HEK293 (cell line): ENCODE measurements around the gene FES.
A peak's percentile ranks its signal among the peaks of the same experiment; 100 is the strongest.

Experiments used
- CTCF ChIA-PET: fragments of 350-600 bp; formaldehyde crosslinking; extraction: SDS; loops from one replicate; lab custom pipeline; 2021; ENCODE audit warnings: antibody characterized with exemption; lab: Yijun Ruan, JAX
- POLR2A ChIA-PET: fragments of 300-600 bp; formaldehyde crosslinking; extraction: SDS; loops from one replicate; lab custom pipeline; 2020; ENCODE audit warnings: antibody characterized with exemption, inconsistent platforms; lab: Yijun Ruan, JAX
- H3K27ac ChIP-seq: fragments of 200-500 bp; sonication (Bioruptor generic); 2 replicates; pipeline ENCODE4 v1.5.1; 2014; ENCODE audit warnings: low read depth, low read length, control low read depth, inconsistent platforms; ENCODE audit errors: extremely low read depth
- H3K36me3 ChIP-seq, 2 experiments: fragments of 200-500 bp in 1 of 2; sonication (Bioruptor generic) in 1 of 2; 1 replicate in 1 of 2; 2 replicates in 1 of 2; pipeline ENCODE4 v1.5.1; 2014 to 2017; ENCODE audit warnings: inconsistent platforms in 2 of 2, low read length in 2 of 2; ENCODE audit not compliant: control insufficient read depth in 2 of 2, insufficient read depth in 1 of 2
- H3K4me1 ChIP-seq: fragments of 200-500 bp; sonication (Bioruptor generic); 2 replicates; pipeline ENCODE4 v1.5.1; 2014; ENCODE audit warnings: mild to moderate bottlenecking, low read length, inconsistent platforms; ENCODE audit not compliant: control insufficient read depth, insufficient read depth
- H3K4me3 ChIP-seq: 2 replicates; pipeline ENCODE4 v1.5.1; 2011; ENCODE audit warnings: low read depth, mild to moderate bottlenecking, control low read depth, low read length, moderate library complexity
- H3K9me3 ChIP-seq: fragments of 200-500 bp; sonication (Bioruptor generic); 2 replicates; pipeline ENCODE4 v1.5.1; 2014; ENCODE audit warnings: low read depth, low read length, inconsistent platforms; ENCODE audit not compliant: control insufficient read depth, insufficient read depth
- KLF9 ChIP-seq: fragments of 450-650 bp; formaldehyde crosslinking; IDR thresholded peaks from 2 replicates; pipeline ENCODE4 v1.5.1; 2016; ENCODE audit warnings: missing biosample characterization, missing genetic modification characterization, low read depth
- PRDM1 ChIP-seq: fragments of 450-650 bp; formaldehyde crosslinking; IDR thresholded peaks from 2 replicates; pipeline ENCODE4; 2016; ENCODE audit warnings: missing biosample characterization, missing genetic modification characterization
- RBAK ChIP-seq: fragments of 450-650 bp; formaldehyde crosslinking; IDR thresholded peaks from 2 replicates; pipeline ENCODE4 v1.5.1; 2016; ENCODE audit warnings: missing biosample characterization, missing genetic modification characterization
- ZFP41 ChIP-seq: fragments of 450-650 bp; formaldehyde crosslinking; IDR thresholded peaks from 2 replicates; pipeline ENCODE4 v1.5.1; 2016; ENCODE audit warnings: missing biosample characterization, missing genetic modification characterization, borderline replicate concordance
- ZFP69B ChIP-seq: fragments of 450-650 bp; formaldehyde crosslinking; IDR thresholded peaks from 2 replicates; pipeline ENCODE4 v1.5.1; 2016; ENCODE audit warnings: missing biosample characterization, missing genetic modification characterization
- ZIC2 ChIP-seq: fragments of 450-650 bp; formaldehyde crosslinking; IDR thresholded peaks from 2 replicates; pipeline ENCODE4 v1.5.1; 2016; ENCODE audit warnings: missing biosample characterization, missing genetic modification characterization
- ZNF121 ChIP-seq: fragments of 450-650 bp; formaldehyde crosslinking; IDR thresholded peaks from 2 replicates; pipeline ENCODE4 v1.5.1; 2016; ENCODE audit warnings: missing biosample characterization, missing genetic modification characterization
- ZNF248 ChIP-seq: fragments of 450-650 bp; formaldehyde crosslinking; IDR thresholded peaks from 2 replicates; pipeline ENCODE4 v1.5.1; 2017; ENCODE audit warnings: missing biosample characterization, missing genetic modification characterization
- ZNF335 ChIP-seq: fragments of 450-650 bp; formaldehyde crosslinking; conservative IDR thresholded peaks from 2 replicates; pipeline ENCODE4 v1.5.1; 2016; ENCODE audit warnings: missing biosample characterization, missing genetic modification characterization
- ZNF416 ChIP-seq: fragments of 450-650 bp; formaldehyde crosslinking; IDR thresholded peaks from 2 replicates; pipeline ENCODE4 v1.5.1; 2016; ENCODE audit warnings: missing biosample characterization, missing genetic modification characterization
- ZNF426 ChIP-seq: fragments of 450-650 bp; formaldehyde crosslinking; IDR thresholded peaks from 2 replicates; pipeline ENCODE4 v1.5.1; 2017; ENCODE audit warnings: missing biosample characterization, missing genetic modification characterization, mild to moderate bottlenecking, inconsistent platforms, moderate library complexity
- ZNF596 ChIP-seq: fragments of 450-650 bp; IDR thresholded peaks from 2 replicates; pipeline ENCODE4 v1.5.0; 2018; ENCODE audit warnings: missing biosample characterization, mild to moderate bottlenecking, missing genetic modification characterization, moderate library complexity
- ZNF600 ChIP-seq: fragments of 450-650 bp; formaldehyde crosslinking; IDR thresholded peaks from 2 replicates; pipeline ENCODE4 v1.5.1; 2016; ENCODE audit warnings: missing biosample characterization, missing genetic modification characterization
- ZNF660 ChIP-seq: fragments of 450-650 bp; IDR thresholded peaks from 2 replicates; pipeline ENCODE4 v1.5.1; 2018; ENCODE audit warnings: missing biosample characterization, mild to moderate bottlenecking, missing genetic modification characterization
- ZNF785 ChIP-seq: fragments of 450-650 bp; formaldehyde crosslinking; IDR thresholded peaks from 2 replicates; pipeline ENCODE4 v1.5.1; 2016; ENCODE audit warnings: missing biosample characterization, missing genetic modification characterization
- TF ChIP-seq, protein P1 (sequence below): fragments of 450-650 bp; formaldehyde crosslinking; IDR thresholded peaks from 2 replicates; pipeline ENCODE4 v1.5.1; 2016; ENCODE audit warnings: missing biosample characterization, missing genetic modification characterization
- TF ChIP-seq, protein P2 (sequence below): fragments of 450-650 bp; formaldehyde crosslinking; IDR thresholded peaks from 2 replicates; pipeline ENCODE4 v1.5.1; 2017; ENCODE audit warnings: missing biosample characterization, missing genetic modification characterization
- TF ChIP-seq, protein P3 (sequence below): fragments of 450-650 bp; formaldehyde crosslinking; IDR thresholded peaks from 2 replicates; pipeline ENCODE4 v1.5.1; 2016; ENCODE audit warnings: missing biosample characterization, missing genetic modification characterization, borderline replicate concordance
- TF ChIP-seq, protein P4 (sequence below): fragments of 450-650 bp; formaldehyde crosslinking; optimal IDR thresholded peaks from 2 replicates; pipeline ENCODE3; 2016; ENCODE audit warnings: missing biosample characterization, mild to moderate bottlenecking, missing genetic modification characterization
- TF ChIP-seq, protein P5 (sequence below): fragments of 450-650 bp; formaldehyde crosslinking; conservative IDR thresholded peaks from 2 replicates; pipeline ENCODE4 v1.5.1; 2016; ENCODE audit warnings: low read depth, missing biosample characterization, missing genetic modification characterization

The FES gene

DNA sequence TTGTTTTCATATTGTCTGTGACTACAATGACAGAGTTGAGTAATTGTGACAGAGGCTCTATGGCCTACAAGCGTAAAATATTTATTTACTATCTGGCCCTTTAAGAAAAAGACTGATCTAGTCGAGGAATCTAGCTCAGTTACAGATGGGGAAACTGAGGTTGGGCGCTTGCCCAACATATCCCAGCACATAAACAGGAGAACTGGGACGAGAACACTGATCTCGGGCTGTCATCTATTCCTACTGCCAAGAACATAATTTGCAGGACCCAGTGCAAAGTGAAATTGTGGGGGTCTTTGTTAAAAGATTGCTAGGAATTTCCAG is 1.9 kb downstream of the FES start:
- H3K9me3 ChIP-seq = no peaks in the 10 kb centered on the region
- peaks cover 0 to 18% of the 10 kb centered on the region in 2 experiments; a peak in 1 of 3 replicates for H3K36me3 ChIP-seq
- no peak overlapping the region for H3K27ac ChIP-seq
- ChIA-PET CTCF (interaction anchor here (0.6 to 4.0 kb wide), 79 partner anchors 9 to 1197 kb away, joined by 3 to 44 read pairs (median 5); partner anchors contain the start of genes BLM, FURIN, HDDC3 and UNC45A), POLR2A (interaction anchor here (1.0 to 1.6 kb wide), 5 partner anchors 9 to 238 kb away, joined by 3 to 6 read pairs (median 4); partner anchors contain the start of genes BLM and MAN2A2)
- no peaks in the 10 kb centered on the region for H3K4me1 ChIP-seq
- no peak overlapping the region for H3K4me3 ChIP-seq
- TF ChIP-seq ZNF248 (tag by site-specific recombination) = no peak
- TF ChIP-seq, protein P1, sequence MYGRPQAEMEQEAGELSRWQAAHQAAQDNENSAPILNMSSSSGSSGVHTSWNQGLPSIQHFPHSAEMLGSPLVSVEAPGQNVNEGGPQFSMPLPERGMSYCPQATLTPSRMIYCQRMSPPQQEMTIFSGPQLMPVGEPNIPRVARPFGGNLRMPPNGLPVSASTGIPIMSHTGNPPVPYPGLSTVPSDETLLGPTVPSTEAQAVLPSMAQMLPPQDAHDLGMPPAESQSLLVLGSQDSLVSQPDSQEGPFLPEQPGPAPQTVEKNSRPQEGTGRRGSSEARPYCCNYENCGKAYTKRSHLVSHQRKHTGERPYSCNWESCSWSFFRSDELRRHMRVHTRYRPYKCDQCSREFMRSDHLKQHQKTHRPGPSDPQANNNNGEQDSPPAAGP (tag by site-specific recombination) = 0 out of 2 replicates have a peak, but pooled peaks have one; percentile 2
- TF ChIP-seq, all 188 proteins: peak for 1

DNA sequence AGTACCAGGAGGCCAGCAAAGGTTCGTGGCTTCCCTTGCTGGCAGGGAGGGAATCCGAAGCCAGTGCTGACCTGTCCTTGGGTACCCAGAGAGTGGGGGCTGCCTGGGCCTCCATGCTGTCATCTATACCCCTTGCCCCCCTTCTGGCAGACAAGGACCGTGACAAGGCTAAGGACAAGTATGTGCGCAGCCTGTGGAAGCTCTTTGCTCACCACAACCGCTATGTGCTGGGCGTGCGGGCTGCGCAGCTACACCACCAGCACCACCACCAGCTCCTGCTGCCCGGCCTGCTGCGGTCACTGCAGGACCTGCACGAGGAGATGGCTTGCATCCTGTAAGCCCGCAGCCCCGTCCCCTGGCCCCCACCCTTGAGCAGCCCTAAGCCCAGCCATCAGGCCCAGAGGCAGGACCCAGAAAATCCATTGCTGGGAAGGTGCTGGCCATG is 2.8 kb downstream of the FES start:
- no peak overlapping the region for H3K27ac ChIP-seq
- H3K4me3 ChIP-seq = no peak overlapping the region
- ChIA-PET POLR2A (interaction anchor here (0.6 to 1.1 kb wide), 2 partner anchors 17 to 349 kb away, joined by 4 read pairs; partner anchors contain the start of gene MAN2A2), CTCF (interaction anchor here (0.7 to 4.0 kb wide), 20 partner anchors 12 to 567 kb away, joined by 3 to 44 read pairs (median 6); partner anchors contain the start of genes HDDC3 and UNC45A)
- peaks cover 0 to 10% of the 10 kb centered on the region in 2 experiments; a peak in 1 of 3 replicates for H3K36me3 ChIP-seq
- H3K9me3 ChIP-seq = no peaks in the 10 kb centered on the region
- no peaks in the 10 kb centered on the region for H3K4me1 ChIP-seq
- TF ChIP-seq ZNF785 (tag by site-specific recombination) = no peak
- no peak for TF ChIP-seq RBAK (tag by site-specific recombination)
- TF ChIP-seq PRDM1 (tag by site-specific recombination) = no peak
- TF ChIP-seq, protein P2, sequence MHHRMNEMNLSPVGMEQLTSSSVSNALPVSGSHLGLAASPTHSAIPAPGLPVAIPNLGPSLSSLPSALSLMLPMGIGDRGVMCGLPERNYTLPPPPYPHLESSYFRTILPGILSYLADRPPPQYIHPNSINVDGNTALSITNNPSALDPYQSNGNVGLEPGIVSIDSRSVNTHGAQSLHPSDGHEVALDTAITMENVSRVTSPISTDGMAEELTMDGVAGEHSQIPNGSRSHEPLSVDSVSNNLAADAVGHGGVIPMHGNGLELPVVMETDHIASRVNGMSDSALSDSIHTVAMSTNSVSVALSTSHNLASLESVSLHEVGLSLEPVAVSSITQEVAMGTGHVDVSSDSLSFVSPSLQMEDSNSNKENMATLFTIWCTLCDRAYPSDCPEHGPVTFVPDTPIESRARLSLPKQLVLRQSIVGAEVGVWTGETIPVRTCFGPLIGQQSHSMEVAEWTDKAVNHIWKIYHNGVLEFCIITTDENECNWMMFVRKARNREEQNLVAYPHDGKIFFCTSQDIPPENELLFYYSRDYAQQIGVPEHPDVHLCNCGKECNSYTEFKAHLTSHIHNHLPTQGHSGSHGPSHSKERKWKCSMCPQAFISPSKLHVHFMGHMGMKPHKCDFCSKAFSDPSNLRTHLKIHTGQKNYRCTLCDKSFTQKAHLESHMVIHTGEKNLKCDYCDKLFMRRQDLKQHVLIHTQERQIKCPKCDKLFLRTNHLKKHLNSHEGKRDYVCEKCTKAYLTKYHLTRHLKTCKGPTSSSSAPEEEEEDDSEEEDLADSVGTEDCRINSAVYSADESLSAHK (tag by site-specific recombination) = no peak
- TF ChIP-seq ZNF416 (tag by site-specific recombination) = no peak
- no peak for TF ChIP-seq ZNF335 (tag by site-specific recombination)
- TF ChIP-seq, protein P3, sequence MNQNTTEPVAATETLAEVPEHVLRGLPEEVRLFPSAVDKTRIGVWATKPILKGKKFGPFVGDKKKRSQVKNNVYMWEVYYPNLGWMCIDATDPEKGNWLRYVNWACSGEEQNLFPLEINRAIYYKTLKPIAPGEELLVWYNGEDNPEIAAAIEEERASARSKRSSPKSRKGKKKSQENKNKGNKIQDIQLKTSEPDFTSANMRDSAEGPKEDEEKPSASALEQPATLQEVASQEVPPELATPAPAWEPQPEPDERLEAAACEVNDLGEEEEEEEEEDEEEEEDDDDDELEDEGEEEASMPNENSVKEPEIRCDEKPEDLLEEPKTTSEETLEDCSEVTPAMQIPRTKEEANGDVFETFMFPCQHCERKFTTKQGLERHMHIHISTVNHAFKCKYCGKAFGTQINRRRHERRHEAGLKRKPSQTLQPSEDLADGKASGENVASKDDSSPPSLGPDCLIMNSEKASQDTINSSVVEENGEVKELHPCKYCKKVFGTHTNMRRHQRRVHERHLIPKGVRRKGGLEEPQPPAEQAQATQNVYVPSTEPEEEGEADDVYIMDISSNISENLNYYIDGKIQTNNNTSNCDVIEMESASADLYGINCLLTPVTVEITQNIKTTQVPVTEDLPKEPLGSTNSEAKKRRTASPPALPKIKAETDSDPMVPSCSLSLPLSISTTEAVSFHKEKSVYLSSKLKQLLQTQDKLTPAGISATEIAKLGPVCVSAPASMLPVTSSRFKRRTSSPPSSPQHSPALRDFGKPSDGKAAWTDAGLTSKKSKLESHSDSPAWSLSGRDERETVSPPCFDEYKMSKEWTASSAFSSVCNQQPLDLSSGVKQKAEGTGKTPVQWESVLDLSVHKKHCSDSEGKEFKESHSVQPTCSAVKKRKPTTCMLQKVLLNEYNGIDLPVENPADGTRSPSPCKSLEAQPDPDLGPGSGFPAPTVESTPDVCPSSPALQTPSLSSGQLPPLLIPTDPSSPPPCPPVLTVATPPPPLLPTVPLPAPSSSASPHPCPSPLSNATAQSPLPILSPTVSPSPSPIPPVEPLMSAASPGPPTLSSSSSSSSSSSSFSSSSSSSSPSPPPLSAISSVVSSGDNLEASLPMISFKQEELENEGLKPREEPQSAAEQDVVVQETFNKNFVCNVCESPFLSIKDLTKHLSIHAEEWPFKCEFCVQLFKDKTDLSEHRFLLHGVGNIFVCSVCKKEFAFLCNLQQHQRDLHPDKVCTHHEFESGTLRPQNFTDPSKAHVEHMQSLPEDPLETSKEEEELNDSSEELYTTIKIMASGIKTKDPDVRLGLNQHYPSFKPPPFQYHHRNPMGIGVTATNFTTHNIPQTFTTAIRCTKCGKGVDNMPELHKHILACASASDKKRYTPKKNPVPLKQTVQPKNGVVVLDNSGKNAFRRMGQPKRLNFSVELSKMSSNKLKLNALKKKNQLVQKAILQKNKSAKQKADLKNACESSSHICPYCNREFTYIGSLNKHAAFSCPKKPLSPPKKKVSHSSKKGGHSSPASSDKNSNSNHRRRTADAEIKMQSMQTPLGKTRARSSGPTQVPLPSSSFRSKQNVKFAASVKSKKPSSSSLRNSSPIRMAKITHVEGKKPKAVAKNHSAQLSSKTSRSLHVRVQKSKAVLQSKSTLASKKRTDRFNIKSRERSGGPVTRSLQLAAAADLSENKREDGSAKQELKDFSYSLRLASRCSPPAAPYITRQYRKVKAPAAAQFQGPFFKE = no peak
- TF ChIP-seq, protein P4, sequence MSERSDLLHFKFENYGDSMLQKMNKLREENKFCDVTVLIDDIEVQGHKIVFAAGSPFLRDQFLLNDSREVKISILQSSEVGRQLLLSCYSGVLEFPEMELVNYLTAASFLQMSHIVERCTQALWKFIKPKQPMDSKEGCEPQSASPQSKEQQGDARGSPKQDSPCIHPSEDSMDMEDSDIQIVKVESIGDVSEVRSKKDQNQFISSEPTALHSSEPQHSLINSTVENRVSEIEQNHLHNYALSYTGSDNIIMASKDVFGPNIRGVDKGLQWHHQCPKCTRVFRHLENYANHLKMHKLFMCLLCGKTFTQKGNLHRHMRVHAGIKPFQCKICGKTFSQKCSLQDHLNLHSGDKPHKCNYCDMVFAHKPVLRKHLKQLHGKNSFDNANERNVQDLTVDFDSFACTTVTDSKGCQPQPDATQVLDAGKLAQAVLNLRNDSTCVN (tag by site-specific recombination) = no peak
- TF ChIP-seq ZFP69B = no peak
- no peak for TF ChIP-seq ZNF660 (tag by site-specific recombination)
- no peak for TF ChIP-seq KLF9 (tag by site-specific recombination)
- TF ChIP-seq, protein P5, sequence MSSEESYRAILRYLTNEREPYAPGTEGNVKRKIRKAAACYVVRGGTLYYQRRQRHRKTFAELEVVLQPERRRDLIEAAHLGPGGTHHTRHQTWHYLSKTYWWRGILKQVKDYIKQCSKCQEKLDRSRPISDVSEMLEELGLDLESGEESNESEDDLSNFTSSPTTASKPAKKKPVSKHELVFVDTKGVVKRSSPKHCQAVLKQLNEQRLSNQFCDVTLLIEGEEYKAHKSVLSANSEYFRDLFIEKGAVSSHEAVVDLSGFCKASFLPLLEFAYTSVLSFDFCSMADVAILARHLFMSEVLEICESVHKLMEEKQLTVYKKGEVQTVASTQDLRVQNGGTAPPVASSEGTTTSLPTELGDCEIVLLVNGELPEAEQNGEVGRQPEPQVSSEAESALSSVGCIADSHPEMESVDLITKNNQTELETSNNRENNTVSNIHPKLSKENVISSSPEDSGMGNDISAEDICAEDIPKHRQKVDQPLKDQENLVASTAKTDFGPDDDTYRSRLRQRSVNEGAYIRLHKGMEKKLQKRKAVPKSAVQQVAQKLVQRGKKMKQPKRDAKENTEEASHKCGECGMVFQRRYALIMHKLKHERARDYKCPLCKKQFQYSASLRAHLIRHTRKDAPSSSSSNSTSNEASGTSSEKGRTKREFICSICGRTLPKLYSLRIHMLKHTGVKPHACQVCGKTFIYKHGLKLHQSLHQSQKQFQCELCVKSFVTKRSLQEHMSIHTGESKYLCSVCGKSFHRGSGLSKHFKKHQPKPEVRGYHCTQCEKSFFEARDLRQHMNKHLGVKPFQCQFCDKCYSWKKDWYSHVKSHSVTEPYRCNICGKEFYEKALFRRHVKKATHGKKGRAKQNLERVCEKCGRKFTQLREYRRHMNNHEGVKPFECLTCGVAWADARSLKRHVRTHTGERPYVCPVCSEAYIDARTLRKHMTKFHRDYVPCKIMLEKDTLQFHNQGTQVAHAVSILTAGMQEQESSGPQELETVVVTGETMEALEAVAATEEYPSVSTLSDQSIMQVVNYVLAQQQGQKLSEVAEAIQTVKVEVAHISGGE (tag by site-specific recombination) = no peak
- TF ChIP-seq ZNF248 (tag by site-specific recombination) = no peak
- TF ChIP-seq ZIC2 (tag by site-specific recombination) = no peak
- no peak for TF ChIP-seq ZNF596 (tag by site-specific recombination)
- TF ChIP-seq ZNF121 = no peak
- TF ChIP-seq ZNF600 (tag by site-specific recombination) = no peak
- no peak for TF ChIP-seq ZFP41 (tag by site-specific recombination)
- no peak for TF ChIP-seq ZNF426 (tag by site-specific recombination)
